Upper lobe of right lung (tissue), 1 donor: ENCODE measurements around the gene HOGA1. TPM values are rescaled to one million over a fixed set of nuclear protein-coding genes. Genes with fewer than 3 reads are reported as not detected.

Source experiments
- ATAC-seq: fragments of 200-7000 bp; cut with Tn5 transposase; one replicate; pipeline ENCODE4 v1.9.1; 2020; ENCODE audit warnings: mild to moderate bottlenecking, moderate library complexity
- DNase-seq: peaks from one replicate; pipeline ENCODE4 v3.0.0-alpha.2; 2020
- H3K27ac ChIP-seq: fragments of 200-600 bp; one replicate; pipeline ENCODE4 v1.8.0; 2022
- H3K27me3 ChIP-seq: fragments of 200-600 bp; one replicate; pipeline ENCODE4 v1.8.0; 2022; ENCODE audit warnings: mild to moderate bottlenecking
- H3K36me3 ChIP-seq: fragments of 200-600 bp; one replicate; pipeline ENCODE4 v1.8.0; 2022
- H3K4me1 ChIP-seq: fragments of 200-600 bp; one replicate; pipeline ENCODE4 v1.8.0; 2022
- H3K4me3 ChIP-seq: fragments of 200-600 bp; one replicate; pipeline ENCODE4 v1.8.0; 2022; ENCODE audit warnings: mild to moderate bottlenecking
- H3K9me3 ChIP-seq: fragments of 200-600 bp; one replicate; pipeline ENCODE4 v1.8.0; 2022
- CTCF ChIP-seq: fragments of 200-600 bp; IDR thresholded peaks from one replicate; pipeline ENCODE4 v1.8.0; 2022; ENCODE audit warnings: antibody characterized with exemption
- intact Hi-C: fragments of 100-400 bp; cut with DNase I; formaldehyde crosslinking; loops from one replicate; pipeline ENCODE4 v1.11.0; 2022
- total RNA-seq: library from RNA; stranded (reverse); fragmentation: NEBNext Ultra II Directional; extraction: Animal tissue kit (Norgen Biotek cat#: 25700); gene quantifications from one replicate; pipeline ENCODE4 v1.2.1, GENCODE V29; 2021
- donor health status: DM: no; HTN: yes; CAD: no; lungs with severe emphysema.

HOGA1 gene
- total RNA-seq, 1 donor from 2014 or later, result 2.3 TPM

GRCh38 chr10:97564776-97565175, 19.4 kb upstream of the HOGA1 start:
- Histone ChIP-seq H3K9me3 (no peaks in the 10 kb centered on the region), H3K4me3 (no peak overlapping the region), H3K4me1 (no peaks in the 10 kb centered on the region), H3K36me3 (peaks cover 14% of the 10 kb centered on the region), H3K27ac (no peak overlapping the region), H3K27me3 (no peaks in the 10 kb centered on the region)
- ATAC-seq (no peak), DNase-seq (no peak)
- intact Hi-C loops, result no loop called here
- no peak for TF ChIP-seq CTCF

- no peaks in the 10 kb centered on the region for H3K27me3 ChIP-seq
- H3K27ac ChIP-seq, result no peak overlapping the region
- intact Hi-C loops, result no loop called here
- TF ChIP-seq CTCF, result no peak
- no peak overlapping the region for H3K4me3 ChIP-seq
- ATAC-seq (no peak), DNase-seq (peak; percentile 15)
- H3K4me1 ChIP-seq, result no peaks in the 10 kb centered on the region
- no peaks in the 10 kb centered on the region for H3K9me3 ChIP-seq
- peaks cover 29% of the 10 kb centered on the region for H3K36me3 ChIP-seq
These were observed 17.7 kb upstream of the HOGA1 start for GRCh38 chr10:97566336-97566996.

- ATAC-seq, result no peak
- no peak for TF ChIP-seq CTCF
- intact Hi-C loops, result no loop called here
- Histone ChIP-seq H3K4me3 (no peak overlapping the region), H3K27me3 (no peaks in the 10 kb centered on the region), H3K27ac (no peak overlapping the region), H3K4me1 (peaks cover 10% of the 10 kb centered on the region), H3K9me3 (no peaks in the 10 kb centered on the region), H3K36me3 (peaks cover 31% of the 10 kb centered on the region)
- DNase-seq, result peak; percentile 35
These were observed 16.3 kb upstream of the HOGA1 start for GRCh38 chr10:97567891-97568290.

- H3K27ac ChIP-seq, result no peak overlapping the region
These were observed 13.9 kb upstream of the HOGA1 start for GRCh38 chr10:97570146-97570788.

GRCh38 chr10:97570789-97571471, 13.3 kb upstream of the HOGA1 start:
- peaks cover 31% of the 10 kb centered on the region for H3K36me3 ChIP-seq
- intact Hi-C loops, result no loop called here
- H3K27ac ChIP-seq, result no peak overlapping the region
- ATAC-seq (no peak), DNase-seq (no peak)
- H3K27me3 ChIP-seq, result no peaks in the 10 kb centered on the region
- H3K4me1 ChIP-seq, result peaks cover 14% of the 10 kb centered on the region
- TF ChIP-seq CTCF, result no peak
- no peaks in the 10 kb centered on the region for H3K9me3 ChIP-seq
- no peak overlapping the region for H3K4me3 ChIP-seq

More at GRCh38 chr10:97570146-97570788, 13.9 kb upstream of the HOGA1 start:
- Histone ChIP-seq H3K4me1 (peaks cover 14% of the 10 kb centered on the region), H3K36me3 (peaks cover 31% of the 10 kb centered on the region), H3K27me3 (no peaks in the 10 kb centered on the region), H3K9me3 (no peaks in the 10 kb centered on the region), H3K4me3 (no peak overlapping the region)
- no peak for TF ChIP-seq CTCF
- intact Hi-C loops, result no loop called here
- no peak for ATAC-seq
- DNase-seq, result no peak
